ENCODE measurements around the gene HIVEP2.

DNA sequence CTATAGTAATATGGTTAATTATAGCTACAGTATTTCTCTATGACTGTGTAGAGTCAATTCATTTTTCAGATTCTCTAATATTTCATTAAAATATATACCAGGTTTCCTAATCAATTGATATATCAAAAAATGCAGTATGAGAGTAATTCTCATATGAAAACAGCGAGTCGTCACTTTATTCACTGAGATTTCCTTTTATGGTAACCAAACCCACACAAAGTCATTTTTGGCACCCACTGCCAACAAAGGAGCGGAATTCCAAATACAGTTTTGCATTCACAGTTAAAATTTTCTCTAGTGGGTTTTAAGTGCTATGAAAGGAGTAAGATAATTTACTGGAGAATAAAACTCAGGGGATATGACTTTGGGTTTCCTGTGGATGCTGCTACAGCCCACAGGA is 163.8 kb downstream of the HIVEP2 start:
- TF ChIP-seq, protein P1, sequence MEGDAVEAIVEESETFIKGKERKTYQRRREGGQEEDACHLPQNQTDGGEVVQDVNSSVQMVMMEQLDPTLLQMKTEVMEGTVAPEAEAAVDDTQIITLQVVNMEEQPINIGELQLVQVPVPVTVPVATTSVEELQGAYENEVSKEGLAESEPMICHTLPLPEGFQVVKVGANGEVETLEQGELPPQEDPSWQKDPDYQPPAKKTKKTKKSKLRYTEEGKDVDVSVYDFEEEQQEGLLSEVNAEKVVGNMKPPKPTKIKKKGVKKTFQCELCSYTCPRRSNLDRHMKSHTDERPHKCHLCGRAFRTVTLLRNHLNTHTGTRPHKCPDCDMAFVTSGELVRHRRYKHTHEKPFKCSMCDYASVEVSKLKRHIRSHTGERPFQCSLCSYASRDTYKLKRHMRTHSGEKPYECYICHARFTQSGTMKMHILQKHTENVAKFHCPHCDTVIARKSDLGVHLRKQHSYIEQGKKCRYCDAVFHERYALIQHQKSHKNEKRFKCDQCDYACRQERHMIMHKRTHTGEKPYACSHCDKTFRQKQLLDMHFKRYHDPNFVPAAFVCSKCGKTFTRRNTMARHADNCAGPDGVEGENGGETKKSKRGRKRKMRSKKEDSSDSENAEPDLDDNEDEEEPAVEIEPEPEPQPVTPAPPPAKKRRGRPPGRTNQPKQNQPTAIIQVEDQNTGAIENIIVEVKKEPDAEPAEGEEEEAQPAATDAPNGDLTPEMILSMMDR (conservative IDR thresholded peaks at IDR 0.05; ENCODE audit: low read depth, low read length): no peak
- no peak for TF ChIP-seq POLR2A (IDR thresholded peaks at IDR 0.05; ENCODE audit: low read depth, low read length)
- no peak for TF ChIP-seq RAD21 (IDR thresholded peaks at IDR 0.05; ENCODE audit: low read length)
- no peak for TF ChIP-seq BHLHE40 (IDR thresholded peaks at IDR 0.05; ENCODE audit: low read depth, low read length)
- TF ChIP-seq, protein P2, sequence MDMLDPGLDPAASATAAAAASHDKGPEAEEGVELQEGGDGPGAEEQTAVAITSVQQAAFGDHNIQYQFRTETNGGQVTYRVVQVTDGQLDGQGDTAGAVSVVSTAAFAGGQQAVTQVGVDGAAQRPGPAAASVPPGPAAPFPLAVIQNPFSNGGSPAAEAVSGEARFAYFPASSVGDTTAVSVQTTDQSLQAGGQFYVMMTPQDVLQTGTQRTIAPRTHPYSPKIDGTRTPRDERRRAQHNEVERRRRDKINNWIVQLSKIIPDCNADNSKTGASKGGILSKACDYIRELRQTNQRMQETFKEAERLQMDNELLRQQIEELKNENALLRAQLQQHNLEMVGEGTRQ (IDR thresholded peaks at IDR 0.05; ENCODE audit: low read depth, low read length): no peak
- TF ChIP-seq MXI1 (IDR thresholded peaks at IDR 0.05; ENCODE audit: borderline replicate concordance, low read depth, low read length): no peak
- no peak for TF ChIP-seq SMC3 (IDR thresholded peaks at IDR 0.05; ENCODE audit: low read depth, low read length)
- no peak for TF ChIP-seq ELK1 (IDR thresholded peaks at IDR 0.05; ENCODE audit: borderline replicate concordance, low read depth, low read length)
- TF ChIP-seq RFX5 (IDR thresholded peaks at IDR 0.05; ENCODE audit: low read depth, low read length): no peak
- TF ChIP-seq CHD1 (IDR thresholded peaks at IDR 0.05; ENCODE audit: low read depth, low read length): no peak
- TF ChIP-seq CEBPB (IDR thresholded peaks at IDR 0.05; ENCODE audit: low read depth, low read length): no peak
- no peak for TF ChIP-seq MAFK (IDR thresholded peaks at IDR 0.05; ENCODE audit: low read depth, low read length)
